Vagina (tissue), 2 donors: ENCODE results near the gene ANKRD39.

ENCODE experiments used
- CTCF ChIP-seq, 3 experiments: fragments of 450-650 bp in 2 of 3; fragments of 200-600 bp in 1 of 3; sonication (generic) in 1 of 3; IDR thresholded peaks; one replicate each; pipeline ENCODE4 v1.5.1; 2017 to 2019; ENCODE audit warnings: antibody characterized with exemption in 3 of 3, mild to moderate bottlenecking in 2 of 3, moderate library complexity in 2 of 3
- POLR2A ChIP-seq, 2 donors: fragments of 450-650 bp; IDR thresholded peaks; one replicate each; pipeline ENCODE4 v1.6.1; 2017; ENCODE audit warnings: antibody characterized with exemption in 2 of 2, mild to moderate bottlenecking in 2 of 2, moderate library complexity in 2 of 2

DNA sequence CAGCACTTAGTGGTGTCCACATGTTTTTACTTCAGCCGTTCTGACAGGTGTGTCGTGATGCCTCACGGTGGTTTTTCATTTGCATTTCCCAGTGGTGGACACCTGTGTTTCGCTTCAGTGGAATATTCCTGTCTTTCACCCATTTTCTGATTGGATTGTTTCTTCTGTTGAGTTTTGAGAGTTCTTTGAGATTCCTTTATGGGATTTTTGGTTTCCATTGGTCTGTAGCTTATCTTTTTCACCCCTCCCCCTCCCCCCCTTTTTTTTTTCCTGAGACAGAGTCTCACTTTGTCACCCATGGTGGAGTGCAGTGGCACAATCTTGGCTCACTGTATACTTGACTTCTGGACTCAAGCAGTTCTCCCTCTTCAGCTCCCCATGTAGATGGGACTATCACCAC is 22.0 kb downstream of the ANKRD39 start:
- TF ChIP-seq CTCF (IDR thresholded peaks at IDR 0.05) (no peak), POLR2A (IDR thresholded peaks at IDR 0.05) (no peak)
